HG03442 (cell line): ENCODE measurements around the gene MYO7A.

ENCODE experiments used
- ATAC-seq: cut with Tn5 transposase; IDR thresholded peaks from one replicate; pipeline ENCODE4 v1.9.1; 2021; ENCODE audit warnings: mild to moderate bottlenecking, moderate library complexity; ENCODE audit not compliant: unreplicated experiment

The MYO7A gene

DNA sequence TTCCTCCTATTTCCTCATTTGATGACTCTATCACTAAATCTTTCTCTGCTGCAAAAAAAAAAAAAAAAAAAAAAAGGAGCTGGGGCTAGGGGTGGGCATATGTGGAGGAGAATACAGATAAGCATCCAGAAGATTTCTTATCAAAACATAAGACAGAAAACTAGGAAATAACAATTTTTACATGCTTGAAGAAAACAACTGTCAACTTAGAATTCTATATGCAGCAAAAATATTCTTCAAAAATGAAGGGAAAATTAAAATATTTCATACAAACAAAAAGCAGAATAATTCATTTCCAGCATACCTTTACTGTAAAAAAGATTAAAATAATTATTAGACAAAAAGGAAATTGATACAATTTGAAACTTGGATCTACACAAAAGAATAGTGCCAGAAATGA, 134.8 kb downstream of the MYO7A start:
- no peak for ATAC-seq
